Nephron (organoid): ENCODE measurements around the gene PUM2.
A peak's percentile ranks its signal among the peaks of the same experiment; 100 is the strongest.

Source experiments
- H3K27ac Mint-ChIP-seq, 3 experiments: 2 replicates each; pipeline ENCODE4 v1.8.0; 2020; ENCODE audit warnings: mixed read lengths in 3 of 3, mild to moderate bottlenecking in 2 of 3, moderate library complexity in 1 of 3
- H3K27me3 Mint-ChIP-seq: 2 replicates; pipeline ENCODE4 v1.8.0; 2021; ENCODE audit warnings: low read depth, mild to moderate bottlenecking, moderate library complexity, mixed read lengths
- H3K36me3 Mint-ChIP-seq: 2 replicates; pipeline ENCODE4 v1.8.0; 2020; ENCODE audit warnings: low read depth, mixed read lengths
- H3K4me1 Mint-ChIP-seq: 2 replicates; pipeline ENCODE4 v1.8.0; 2020; ENCODE audit warnings: mixed read lengths
- H3K4me3 Mint-ChIP-seq, 3 experiments: 2 replicates each; pipeline ENCODE4 v1.8.0; 2020; ENCODE audit warnings: mild to moderate bottlenecking in 3 of 3, mixed read lengths in 3 of 3, moderate library complexity in 2 of 3
- H3K9me3 Mint-ChIP-seq: 2 replicates; pipeline ENCODE4 v1.8.0; 2020; ENCODE audit warnings: mixed read lengths
- CTCF ChIP-seq, 3 experiments: fragments of 200-600 bp; sonication (generic); IDR thresholded peaks; one replicate each; pipeline ENCODE4 v1.5.0; 2021; ENCODE audit warnings: antibody characterized with exemption in 3 of 3; ENCODE audit not compliant: unreplicated experiment in 3 of 3

The PUM2 gene

GRCh38 chr2:20291846-20292408 lies 58.7 kb downstream of the PUM2 start:
- no peak for TF ChIP-seq CTCF (IDR thresholded peaks at IDR 0.05; ENCODE audit: unreplicated experiment in 3 of 3)
- peak overlapping the region in 1 of 3 experiments; percentile 12 for H3K27ac Mint-ChIP-seq
- H3K27me3 Mint-ChIP-seq = no peaks in the 10 kb centered on the region

GRCh38 chr2:20291106-20291564 lies 59.5 kb downstream of the PUM2 start:
- TF ChIP-seq CTCF (IDR thresholded peaks at IDR 0.05; ENCODE audit: unreplicated experiment in 3 of 3) = peak; percentile 63 to 81 (median 69)
- H3K4me1 Mint-ChIP-seq = no peaks in the 10 kb centered on the region
- no peak overlapping the region for H3K4me3 Mint-ChIP-seq
- H3K27ac Mint-ChIP-seq = peak overlapping the region in 1 of 3 experiments; percentile 12
- peaks cover 44% of the 10 kb centered on the region for H3K36me3 Mint-ChIP-seq
- H3K9me3 Mint-ChIP-seq = no peaks in the 10 kb centered on the region
- no peaks in the 10 kb centered on the region for H3K27me3 Mint-ChIP-seq

More at GRCh38 chr2:20291846-20292408, 58.7 kb downstream of the PUM2 start:
- H3K4me1 Mint-ChIP-seq = no peaks in the 10 kb centered on the region
- no peak overlapping the region for H3K4me3 Mint-ChIP-seq
- no peaks in the 10 kb centered on the region for H3K9me3 Mint-ChIP-seq
- peaks cover 52% of the 10 kb centered on the region for H3K36me3 Mint-ChIP-seq

- no peaks in the 10 kb centered on the region for H3K9me3 Mint-ChIP-seq
- H3K36me3 Mint-ChIP-seq = peaks cover 25% of the 10 kb centered on the region
- no peak for TF ChIP-seq CTCF (IDR thresholded peaks at IDR 0.05; ENCODE audit: unreplicated experiment in 3 of 3)
- H3K4me3 Mint-ChIP-seq = no peak overlapping the region
- H3K27me3 Mint-ChIP-seq = no peaks in the 10 kb centered on the region
- peaks cover 5% of the 10 kb centered on the region for H3K4me1 Mint-ChIP-seq
- H3K27ac Mint-ChIP-seq = peak overlapping the region in 1 of 3 experiments; percentile 44
Observed at GRCh38 chr2:20288642-20289340, 61.9 kb downstream of the PUM2 start.

- Mint-ChIP-seq H3K36me3 (peaks cover 37% of the 10 kb centered on the region), H3K27me3 (no peaks in the 10 kb centered on the region)
Observed at GRCh38 chr2:20282916-20283592, 67.6 kb downstream of the PUM2 start.

GRCh38 chr2:20281876-20282275 lies 68.8 kb downstream of the PUM2 start:
- Mint-ChIP-seq H3K9me3 (no peaks in the 10 kb centered on the region), H3K4me1 (peaks cover 16% of the 10 kb centered on the region), H3K27me3 (no peaks in the 10 kb centered on the region), H3K36me3 (peaks cover 37% of the 10 kb centered on the region), H3K4me3 (no peak overlapping the region), H3K27ac (no peak overlapping the region)
- TF ChIP-seq CTCF (IDR thresholded peaks at IDR 0.05; ENCODE audit: unreplicated experiment in 3 of 3) = no peak

More at GRCh38 chr2:20282916-20283592, 67.6 kb downstream of the PUM2 start:
- H3K9me3 Mint-ChIP-seq = no peaks in the 10 kb centered on the region
- no peak overlapping the region for H3K27ac Mint-ChIP-seq
- no peak overlapping the region for H3K4me3 Mint-ChIP-seq
- TF ChIP-seq CTCF (IDR thresholded peaks at IDR 0.05; ENCODE audit: unreplicated experiment in 3 of 3) = no peak
- peaks cover 16% of the 10 kb centered on the region for H3K4me1 Mint-ChIP-seq
